ENCODE results near the gene IPO5. TPM values are rescaled to one million over a fixed set of nuclear protein-coding genes. Genes with fewer than 3 reads are reported as not detected.

IPO5 gene
- 100 to 1,000 TPM in 6 of 7 donors, 10 to 100 TPM in 1; 91.0 to 200 (median 141) TPM for total RNA-seq
- 100 to 1,000 TPM in 1 of 2 donors, 10 to 100 TPM in 1; 53.9 to 113 TPM for polyA plus RNA-seq
- long read RNA-seq, donor 1, transcript IPO5-222 (26 exons, 3,419 nt), result major isoform, 16 of 96 reads
- long read RNA-seq, donor 1, partial matches to known transcripts, result 76 of 96 reads
- long read RNA-seq, donor 1, other reads (novel, unspliced or antisense), result 2 of 96 reads
- long read RNA-seq, donor 2, transcript IPO5-222 (26 exons, 3,419 nt), result major isoform, 17 of 63 reads
- long read RNA-seq, donor 2, partial matches to known transcripts, result 46 of 63 reads
- long read RNA-seq, donor 2, other reads (novel, unspliced or antisense), result 0 of 63 reads
- long read RNA-seq, donor 3, transcript IPO5-222 (26 exons, 3,419 nt), result major isoform, 138 of 207 reads
- long read RNA-seq, donor 3, partial matches to known transcripts, result 58 of 207 reads
- long read RNA-seq, donor 3, other reads (novel, unspliced or antisense), result 11 of 207 reads

DNA sequence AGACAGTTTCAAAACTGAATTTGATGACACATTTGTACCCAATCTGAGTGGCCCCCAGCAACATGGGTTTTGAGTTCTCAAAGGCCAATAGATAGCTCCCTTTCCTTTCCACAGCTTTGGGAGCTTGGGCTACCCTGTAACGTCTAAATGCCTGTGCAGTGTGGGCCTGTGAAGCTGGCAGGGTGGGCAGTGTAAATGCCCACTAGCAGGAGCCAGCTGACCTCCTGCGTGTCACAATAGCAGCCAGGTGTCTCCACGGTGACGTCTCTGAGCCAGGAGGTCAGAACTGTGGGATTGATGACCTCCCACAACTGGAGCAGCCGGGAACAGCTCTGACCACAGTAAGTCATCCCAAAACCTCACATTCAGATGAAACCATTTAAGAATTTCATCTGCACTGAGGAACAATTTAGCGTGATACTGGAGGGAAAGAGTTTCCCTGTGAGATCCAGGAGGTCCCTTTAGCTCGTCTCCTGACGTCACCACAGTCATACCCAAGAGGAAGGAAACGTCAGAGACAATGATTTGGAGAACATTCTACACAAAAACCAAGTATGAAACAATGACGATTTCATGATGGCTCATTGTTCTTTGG is at the start of gene IPO5:
TSS of gene IPO5 (plus strand) at position 300 of the 595 bp plus-strand sequence. CDS start 23,022 bp downstream, outside the sequence.
- 68 to 76% (median 75%) methylated on average over 10 of the region's 10 CpGs for WGBS, 3 donors
- intact Hi-C loops (cut with DNase I), result no loop called here
- Histone ChIP-seq H3K36me3 (no peaks in the 10 kb centered on the region), H3K4me3 (no peak within 1 kb of the TSS), H3K4me1 (ENCODE audit: insufficient read depth) (no peaks in the 10 kb centered on the region), H3K27me3 (no peaks in the 10 kb centered on the region), H3K27ac (no peak within 1 kb of the TSS), H3K9me3 (no peaks in the 10 kb centered on the region)
- no peak for DNase-seq
- TF ChIP-seq POLR2A (IDR thresholded peaks at IDR 0.05) (no peak), EP300 (IDR thresholded peaks at IDR 0.05) (no peak)
- TF ChIP-seq, protein P1, sequence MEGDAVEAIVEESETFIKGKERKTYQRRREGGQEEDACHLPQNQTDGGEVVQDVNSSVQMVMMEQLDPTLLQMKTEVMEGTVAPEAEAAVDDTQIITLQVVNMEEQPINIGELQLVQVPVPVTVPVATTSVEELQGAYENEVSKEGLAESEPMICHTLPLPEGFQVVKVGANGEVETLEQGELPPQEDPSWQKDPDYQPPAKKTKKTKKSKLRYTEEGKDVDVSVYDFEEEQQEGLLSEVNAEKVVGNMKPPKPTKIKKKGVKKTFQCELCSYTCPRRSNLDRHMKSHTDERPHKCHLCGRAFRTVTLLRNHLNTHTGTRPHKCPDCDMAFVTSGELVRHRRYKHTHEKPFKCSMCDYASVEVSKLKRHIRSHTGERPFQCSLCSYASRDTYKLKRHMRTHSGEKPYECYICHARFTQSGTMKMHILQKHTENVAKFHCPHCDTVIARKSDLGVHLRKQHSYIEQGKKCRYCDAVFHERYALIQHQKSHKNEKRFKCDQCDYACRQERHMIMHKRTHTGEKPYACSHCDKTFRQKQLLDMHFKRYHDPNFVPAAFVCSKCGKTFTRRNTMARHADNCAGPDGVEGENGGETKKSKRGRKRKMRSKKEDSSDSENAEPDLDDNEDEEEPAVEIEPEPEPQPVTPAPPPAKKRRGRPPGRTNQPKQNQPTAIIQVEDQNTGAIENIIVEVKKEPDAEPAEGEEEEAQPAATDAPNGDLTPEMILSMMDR (IDR thresholded peaks at IDR 0.05), result no peak

DNA sequence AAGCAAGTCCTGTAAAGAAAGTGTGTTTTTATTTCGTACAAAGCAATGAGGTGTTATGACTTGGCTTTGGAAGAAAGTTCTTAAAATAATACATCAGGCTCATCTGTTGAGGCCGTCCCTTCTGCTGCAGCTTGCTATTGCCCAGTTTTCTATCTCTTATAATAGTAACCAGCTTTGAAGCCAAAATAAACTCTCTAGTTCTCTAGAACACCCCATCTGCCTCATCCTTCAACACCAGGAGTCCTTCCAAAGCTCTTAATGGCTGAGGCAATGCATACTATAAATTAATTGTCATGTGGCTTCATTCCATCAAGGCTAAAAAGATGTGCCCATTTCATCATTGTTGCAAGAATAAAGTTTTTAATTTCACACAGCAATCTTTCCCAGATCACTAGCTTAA is 49.4 kb upstream of the IPO5 start:
- Histone ChIP-seq H3K4me1 (ENCODE audit: insufficient read depth) (no peaks in the 10 kb centered on the region), H3K9me3 (no peaks in the 10 kb centered on the region), H3K27ac (no peak overlapping the region), H3K36me3 (no peaks in the 10 kb centered on the region), H3K4me3 (no peak overlapping the region), H3K27me3 (no peaks in the 10 kb centered on the region)
- WGBS, 3 donors, result 19 to 36% (median 24%) methylated on average over 2 of the region's 2 CpGs
- no peak for TF ChIP-seq POLR2A (IDR thresholded peaks at IDR 0.05)
- TF ChIP-seq, protein P1 (IDR thresholded peaks at IDR 0.05), result no peak
- no peak for TF ChIP-seq EP300 (IDR thresholded peaks at IDR 0.05)
- no peak for DNase-seq
- intact Hi-C loops (cut with DNase I), result no loop called here

DNA sequence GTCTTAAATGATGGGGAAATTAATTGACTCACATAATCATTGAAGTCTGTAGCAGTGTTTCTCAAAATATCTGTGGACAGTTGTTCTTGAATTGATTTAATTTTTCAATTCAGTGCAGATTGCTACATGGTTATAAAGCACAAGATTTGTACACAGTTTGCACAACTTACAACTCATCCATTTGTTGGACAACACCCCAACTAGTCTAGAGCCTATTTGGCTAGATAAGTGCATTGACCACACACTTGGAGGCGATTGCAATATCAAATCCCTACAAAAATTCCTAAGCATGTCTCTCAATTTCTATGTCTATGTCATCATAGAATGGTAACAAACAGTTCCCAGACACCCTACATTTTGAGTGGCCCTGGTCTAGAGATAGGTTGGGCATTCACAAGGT is 48.0 kb upstream of the IPO5 start:
- H3K4me1 ChIP-seq (ENCODE audit: insufficient read depth), result no peaks in the 10 kb centered on the region
- TF ChIP-seq EP300 (IDR thresholded peaks at IDR 0.05) (no peak), POLR2A (IDR thresholded peaks at IDR 0.05) (no peak)
- TF ChIP-seq, protein P1 (IDR thresholded peaks at IDR 0.05), result no peak
- WGBS, 3 donors, result 89 to 92% (median 89%) methylated on average over 1 of the region's 1 CpG
- intact Hi-C loops (cut with DNase I), result no loop called here
- DNase-seq, result no peak
- H3K27ac ChIP-seq, result no peak overlapping the region
- no peaks in the 10 kb centered on the region for H3K9me3 ChIP-seq
- no peaks in the 10 kb centered on the region for H3K36me3 ChIP-seq
- H3K27me3 ChIP-seq, result no peaks in the 10 kb centered on the region
- H3K4me3 ChIP-seq, result no peak overlapping the region

DNA sequence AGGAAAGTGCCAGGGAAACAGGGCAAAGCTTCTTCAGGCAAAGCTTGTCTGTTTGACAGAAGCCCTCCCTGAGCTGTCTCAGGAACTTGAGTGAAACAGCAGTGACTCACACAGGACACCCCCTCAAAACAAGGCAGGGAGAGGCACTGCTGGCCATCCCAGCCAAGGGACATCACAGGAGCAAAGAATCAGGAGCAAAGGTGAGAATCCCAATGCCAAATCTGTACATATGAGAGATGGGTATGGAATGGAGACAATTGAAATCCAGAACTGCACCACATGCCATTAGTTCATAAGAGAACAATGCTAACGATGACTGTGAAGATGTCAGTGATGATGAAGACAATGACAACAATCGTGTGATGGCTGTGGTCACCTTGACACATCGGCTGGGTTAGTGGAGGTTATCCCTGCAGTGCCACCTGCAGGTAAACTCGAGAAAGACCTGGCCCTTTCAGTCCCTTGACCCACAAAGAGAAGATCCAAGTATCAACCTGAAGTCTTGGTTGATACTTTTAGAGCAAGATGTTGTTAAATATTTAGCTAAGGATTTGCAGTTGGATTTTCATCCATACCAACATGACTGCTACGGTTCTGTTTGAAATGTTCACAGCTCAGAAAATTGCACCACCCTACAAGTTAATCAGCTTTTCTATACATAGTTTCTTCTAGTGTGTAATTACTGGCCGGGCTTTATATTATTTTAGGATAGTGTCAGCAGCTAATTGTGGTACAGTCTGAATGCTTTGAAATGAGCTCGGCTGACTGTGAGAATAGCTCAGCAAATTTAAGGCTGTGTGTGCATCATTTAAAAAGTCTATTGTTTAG is 42.0 kb upstream of the IPO5 start:
- Histone ChIP-seq H3K27me3 (no peaks in the 10 kb centered on the region), H3K4me1 (ENCODE audit: insufficient read depth) (no peaks in the 10 kb centered on the region), H3K9me3 (no peaks in the 10 kb centered on the region), H3K27ac (no peak overlapping the region), H3K4me3 (no peak overlapping the region), H3K36me3 (no peaks in the 10 kb centered on the region)
- no peak for TF ChIP-seq POLR2A (IDR thresholded peaks at IDR 0.05)
- TF ChIP-seq EP300 (IDR thresholded peaks at IDR 0.05), result no peak
- TF ChIP-seq, protein P1 (IDR thresholded peaks at IDR 0.05), result no peak
- no peak for DNase-seq
- intact Hi-C loops (cut with DNase I), result no loop called here
- WGBS, 3 donors, result 52 to 57% (median 56%) methylated on average over 7 of the region's 7 CpGs

All from ovary (tissue), 10 donors.